Esophagus squamous epithelium (tissue), 5 donors: ENCODE measurements around the gene NSUN6. TPM values are rescaled to one million over a fixed set of nuclear protein-coding genes. Genes with fewer than 3 reads are reported as not detected.
"Not testable (repeated sequence)": the region's sequence is repeated elsewhere in the genome, so short reads cannot be mapped to it uniquely, and the experiment has no call there.

Source experiments
- DNase-seq: peaks from one replicate; lab custom pipeline; 2025; lab: John Stamatoyannopoulos, UW
- H3K27ac ChIP-seq, 4 donors: fragments of 200-600 bp; sonication (generic); one replicate each; pipeline ENCODE4 v1.5.1; 2016 to 2019; ENCODE audit warnings: mild to moderate bottlenecking in 1 of 4
- H3K27me3 ChIP-seq, 4 donors: fragments of 200-600 bp; sonication (generic); 1 replicate in 3 of 4; 2 replicates in 1 of 4; pipeline versions ENCODE4 v1.5.1 to v1.6.0; 2017 to 2021; ENCODE audit warnings: antibody characterized with exemption in 1 of 4
- H3K36me3 ChIP-seq, 3 donors: fragments of 200-600 bp; sonication (generic); one replicate each; pipeline ENCODE4 v1.5.1; 2016 to 2019
- H3K4me1 ChIP-seq, 3 donors: fragments of 200-600 bp; sonication (generic); one replicate each; pipeline ENCODE4 v1.5.1; 2017 to 2019
- H3K4me3 ChIP-seq, 4 donors: fragments of 200-600 bp; sonication (generic); 1 replicate in 3 of 4; 2 replicates in 1 of 4; pipeline ENCODE4 v1.5.1; 2016 to 2019; ENCODE audit warnings: mild to moderate bottlenecking in 2 of 4, moderate library complexity in 1 of 4
- H3K9me3 ChIP-seq, 3 donors: fragments of 200-600 bp; sonication (generic); one replicate each; pipeline ENCODE4 v1.5.1; 2016 to 2019
- CTCF ChIP-seq, 6 experiments: fragments of 450-650 bp in 4 of 6; fragments of 200-600 bp in 2 of 6; sonication (generic) in 2 of 6; IDR thresholded peaks; one replicate each; pipeline ENCODE4 v1.5.1; 2016 to 2019; ENCODE audit warnings: antibody characterized with exemption in 6 of 6, mild to moderate bottlenecking in 4 of 6, moderate library complexity in 4 of 6
- POLR2A ChIP-seq, 4 donors: fragments of 450-650 bp; IDR thresholded peaks; one replicate each; pipeline ENCODE4 v1.6.1; 2017; ENCODE audit warnings: antibody characterized with exemption in 4 of 4, mild to moderate bottlenecking in 4 of 4, moderate library complexity in 3 of 4
- WGBS, 2 donors: methylation state at CpG; one replicate each; pipeline ENCODE4 v1.1.5; 2018; 5-methylcytosine and 5-hydroxymethylcytosine counted together
- intact Hi-C: fragments of 100-400 bp; cut with DNase I; formaldehyde crosslinking; loops from one replicate; pipeline ENCODE4 v1.15.0; 2022
- total RNA-seq, 4 donors: library from RNA; depleted of rRNA; stranded (reverse); fragments of >200 nt; gene quantifications; one replicate each; pipeline ENCODE4 v1.1.0, GENCODE V29; 2016
- donor health status: DM: yes; HTN: yes; CAD: no.

The NSUN6 gene
- total RNA-seq, 4 donors from 2014 or later: 3.4 to 10.1 (median 5.6) TPM

- intact Hi-C loops: no loop called here
- Histone ChIP-seq H3K4me1 (no peaks in the 10 kb centered on the region), H3K36me3 (peaks cover 0 to 6% (median 0%) of the 10 kb centered on the region in 3 donors), H3K27me3 (no peaks in the 10 kb centered on the region), H3K4me3 (no peak overlapping the region), H3K27ac (no peak overlapping the region), H3K9me3 (no peaks in the 10 kb centered on the region)
- DNase-seq: no peak
- 90 to 91% methylated on average over 4 of the region's 4 CpGs for WGBS, 2 donors
- TF ChIP-seq CTCF (IDR thresholded peaks at IDR 0.05): no peak
- no peak for TF ChIP-seq POLR2A (IDR thresholded peaks at IDR 0.05)
These were observed 15.4 kb downstream of the NSUN6 start for GRCh38 chr10:18635995-18636394.

GRCh38 chr10:18632500-18632899 lies 18.9 kb downstream of the NSUN6 start:
- H3K36me3 ChIP-seq, H3K9me3 ChIP-seq, intact Hi-C loops, H3K27me3 ChIP-seq, H3K27ac ChIP-seq, H3K4me1 ChIP-seq, H3K4me3 ChIP-seq, DNase-seq: not testable (repeated sequence)
- WGBS, 2 donors: 88 to 100% methylated on average over 1 to 2 of the region's 3 CpGs

GRCh38 chr10:18627452-18628018 lies 23.9 kb downstream of the NSUN6 start:
- 2 to 7% methylated on average over 12 to 13 of the region's 25 CpGs for WGBS, 2 donors
- H3K9me3 ChIP-seq, H3K27me3 ChIP-seq, H3K36me3 ChIP-seq, DNase-seq, intact Hi-C loops: not testable (repeated sequence)
- Histone ChIP-seq H3K4me1 (peaks cover 0 to 18% (median 4%) of the 10 kb centered on the region in 3 donors), H3K27ac (peak overlapping the region; percentile 83 to 90 (median 88)), H3K4me3 (peak overlapping the region; percentile 49 to 68 (median 60))
- TF ChIP-seq CTCF (IDR thresholded peaks at IDR 0.05): peak in 2 of 6 experiments; percentile 10 to 36
- TF ChIP-seq POLR2A (IDR thresholded peaks at IDR 0.05): peak in 1 of 4 donors; percentile 24

- Histone ChIP-seq H3K9me3 (no peaks in the 10 kb centered on the region), H3K27ac (no peak overlapping the region), H3K27me3 (no peaks in the 10 kb centered on the region), H3K4me3 (no peak overlapping the region), H3K36me3 (no peaks in the 10 kb centered on the region), H3K4me1 (peaks cover 0 to 18% (median 4%) of the 10 kb centered on the region in 3 donors)
- intact Hi-C loops: no loop called here
- no peak for DNase-seq
- TF ChIP-seq POLR2A (IDR thresholded peaks at IDR 0.05) (no peak), CTCF (IDR thresholded peaks at IDR 0.05) (no peak)
- 79 to 85% methylated on average over 5 of the region's 5 CpGs for WGBS, 2 donors
These were observed 25.5 kb downstream of the NSUN6 start for GRCh38 chr10:18625886-18626285.

GRCh38 chr10:18623671-18624070 lies 27.7 kb downstream of the NSUN6 start:
- H3K9me3 ChIP-seq, intact Hi-C loops, H3K36me3 ChIP-seq, H3K27me3 ChIP-seq, DNase-seq, H3K4me3 ChIP-seq, H3K27ac ChIP-seq: not testable (repeated sequence)
- 82 to 91% methylated on average over 1 of the region's 1 CpG for WGBS, 2 donors
- H3K4me1 ChIP-seq: peaks cover 0 to 24% (median 4%) of the 10 kb centered on the region in 3 donors

- TF ChIP-seq POLR2A (IDR thresholded peaks at IDR 0.05): no peak
- TF ChIP-seq CTCF (IDR thresholded peaks at IDR 0.05): no peak
- Histone ChIP-seq H3K4me1 (peaks cover 0 to 7% (median 0%) of the 10 kb centered on the region in 3 donors), H3K4me3 (no peak overlapping the region), H3K27ac (no peak overlapping the region), H3K9me3 (no peaks in the 10 kb centered on the region), H3K27me3 (no peaks in the 10 kb centered on the region), H3K36me3 (no peaks in the 10 kb centered on the region)
- no peak for DNase-seq
- intact Hi-C loops: no loop called here
These were observed 30.5 kb downstream of the NSUN6 start for GRCh38 chr10:18620856-18621255.
